Upper lobe of left lung (tissue), 6 donors: ENCODE measurements around the gene GLIS1. TPM values are rescaled to one million over a fixed set of nuclear protein-coding genes. Genes with fewer than 3 reads are reported as not detected.

ENCODE experiments used
- ATAC-seq, 2 donors: fragments of 200-7000 bp; cut with Tn5 transposase; one replicate each; pipeline ENCODE4 v1.9.1; 2022; ENCODE audit warnings: mild to moderate bottlenecking in 2 of 2, moderate library complexity in 2 of 2; ENCODE audit not compliant: low FRiP score in 2 of 2
- DNase-seq, 2 donors: peaks; one replicate each; pipeline ENCODE4 v3.0.0-alpha.2; 2019 to 2020
- H3K27ac ChIP-seq, 4 donors: fragments of 200-600 bp; sonication (generic); one replicate each; pipeline ENCODE4 v1.5.1; 2016 to 2019
- H3K27me3 ChIP-seq, 4 donors: fragments of 200-600 bp; sonication (generic); one replicate each; pipeline ENCODE4 v1.5.1; 2017 to 2019
- H3K36me3 ChIP-seq, 4 donors: fragments of 200-600 bp; sonication (generic); one replicate each; pipeline ENCODE4 v1.5.1; 2016 to 2019
- H3K4me1 ChIP-seq, 4 donors: fragments of 200-600 bp; sonication (generic); one replicate each; pipeline ENCODE4 v1.5.1; 2018 to 2019
- H3K4me3 ChIP-seq, 4 donors: fragments of 200-600 bp; sonication (generic); one replicate each; pipeline ENCODE4 v1.5.1; 2017 to 2019; ENCODE audit warnings: mild to moderate bottlenecking in 2 of 4, moderate library complexity in 1 of 4
- H3K9me3 ChIP-seq, 4 donors: fragments of 200-600 bp; sonication (generic); one replicate each; pipeline ENCODE4 v1.5.1; 2018 to 2019
- CTCF ChIP-seq, 6 experiments: fragments of 450-650 bp in 4 of 6; fragments of 200-600 bp in 2 of 6; sonication (generic) in 2 of 6; IDR thresholded peaks; one replicate each; pipeline ENCODE4 v1.5.1; 2016 to 2019; ENCODE audit warnings: antibody characterized with exemption in 6 of 6
- EP300 ChIP-seq, 4 donors: sonication (generic); formaldehyde crosslinking; IDR thresholded peaks; one replicate each; pipeline ENCODE4 v1.5.1; 2017; ENCODE audit warnings: antibody characterized with exemption in 4 of 4, control low read depth in 2 of 4
- POLR2A ChIP-seq, 4 donors: fragments of 450-650 bp; IDR thresholded peaks; one replicate each; pipeline ENCODE4 v1.5.1; 2016 to 2017; ENCODE audit warnings: antibody characterized with exemption in 4 of 4, mild to moderate bottlenecking in 2 of 4
- POLR2AphosphoS5 ChIP-seq, 2 donors: sonication (generic); formaldehyde crosslinking; IDR thresholded peaks; one replicate each; pipeline ENCODE4 v1.5.1; 2017; ENCODE audit warnings: antibody characterized with exemption in 2 of 2
- WGBS, 2 donors: methylation state at CpG; one replicate each; pipeline ENCODE4 v1.1.5; 2017 to 2018; 5-methylcytosine and 5-hydroxymethylcytosine counted together
- total RNA-seq, 6 donors: library from RNA; depleted of rRNA in 4 of 6; stranded (reverse); fragments of >200 nt in 4 of 6; gene quantifications; one replicate each; pipeline versions ENCODE4 v1.1.0 to v1.2.1, GENCODE V29; 2016 to 2021
- donor health status: DM: no; HTN: no; CAD: no; lungs with moderate emphysema.
- donor health status: DM: no; HTN: yes; CAD: no; lungs with severe emphysema.

Gene GLIS1
- total RNA-seq, 6 donors from 2014 or later = 0.26 to 1.0 TPM; not detected in 4

GRCh38 chr1:53620061-53620855 lies 118.7 kb downstream of the GLIS1 start:
- TF ChIP-seq POLR2AphosphoS5 (IDR thresholded peaks at IDR 0.05) = no peak
- no peaks in the 10 kb centered on the region for H3K36me3 ChIP-seq
- H3K27me3 ChIP-seq = no peaks in the 10 kb centered on the region
- H3K4me1 ChIP-seq = no peaks in the 10 kb centered on the region
- no peak overlapping the region for H3K27ac ChIP-seq
- no peaks in the 10 kb centered on the region for H3K9me3 ChIP-seq
- DNase-seq = peak in 1 of 2 donors; percentile 15
- WGBS, 2 donors = 49 to 65% methylated on average over 20 to 22 of the region's 22 CpGs
- no peak overlapping the region for H3K4me3 ChIP-seq
- ATAC-seq = no peak

GRCh38 chr1:53619367-53620060 lies 119.5 kb downstream of the GLIS1 start:
- Histone ChIP-seq H3K36me3 (no peaks in the 10 kb centered on the region), H3K9me3 (no peaks in the 10 kb centered on the region), H3K27me3 (no peaks in the 10 kb centered on the region), H3K4me3 (no peak overlapping the region), H3K4me1 (no peaks in the 10 kb centered on the region), H3K27ac (no peak overlapping the region)
- ATAC-seq (no peak), DNase-seq (peak in 1 of 2 donors; percentile 17)
- 92 to 98% methylated on average over 4 to 7 of the region's 7 CpGs for WGBS, 2 donors
- TF ChIP-seq CTCF (IDR thresholded peaks at IDR 0.05) (no peak), POLR2A (IDR thresholded peaks at IDR 0.05) (no peak), EP300 (IDR thresholded peaks at IDR 0.05) (no peak), POLR2AphosphoS5 (IDR thresholded peaks at IDR 0.05) (no peak)

- H3K27ac ChIP-seq = no peak overlapping the region
- no peak overlapping the region for H3K4me3 ChIP-seq
- TF ChIP-seq POLR2AphosphoS5 (IDR thresholded peaks at IDR 0.05) = no peak
- TF ChIP-seq CTCF (IDR thresholded peaks at IDR 0.05) = no peak
- no peak for TF ChIP-seq POLR2A (IDR thresholded peaks at IDR 0.05)
- TF ChIP-seq EP300 (IDR thresholded peaks at IDR 0.05) = no peak
- H3K27me3 ChIP-seq = no peaks in the 10 kb centered on the region
- no peaks in the 10 kb centered on the region for H3K9me3 ChIP-seq
- WGBS, 2 donors = 88 to 92% methylated on average over 2 to 3 of the region's 4 CpGs
- H3K36me3 ChIP-seq = no peaks in the 10 kb centered on the region
- DNase-seq (peak in 1 of 2 donors; percentile 12), ATAC-seq (no peak)
- no peaks in the 10 kb centered on the region for H3K4me1 ChIP-seq
Observed at GRCh38 chr1:53618500-53619366, 120.2 kb downstream of the GLIS1 start.

GRCh38 chr1:53617851-53618499 lies 121.0 kb downstream of the GLIS1 start:
- H3K4me3 ChIP-seq = no peak overlapping the region
- peak in 1 of 2 donors; percentile 12 for DNase-seq
- H3K36me3 ChIP-seq = no peaks in the 10 kb centered on the region
- H3K27me3 ChIP-seq = no peaks in the 10 kb centered on the region
- no peak overlapping the region for H3K27ac ChIP-seq
- 86 to 97% methylated on average over 4 of the region's 4 CpGs for WGBS, 2 donors
- TF ChIP-seq POLR2AphosphoS5 (IDR thresholded peaks at IDR 0.05) = no peak
- ATAC-seq = no peak
- H3K4me1 ChIP-seq = no peaks in the 10 kb centered on the region
- H3K9me3 ChIP-seq = no peaks in the 10 kb centered on the region

GRCh38 chr1:53617382-53617781 lies 121.6 kb downstream of the GLIS1 start:
- H3K36me3 ChIP-seq = no peaks in the 10 kb centered on the region
- no peak for ATAC-seq
- H3K9me3 ChIP-seq = no peaks in the 10 kb centered on the region
- WGBS, 2 donors = 93 to 94% methylated on average over 7 of the region's 7 CpGs
- TF ChIP-seq POLR2A (IDR thresholded peaks at IDR 0.05) (no peak), EP300 (IDR thresholded peaks at IDR 0.05) (no peak), CTCF (IDR thresholded peaks at IDR 0.05) (no peak), POLR2AphosphoS5 (IDR thresholded peaks at IDR 0.05) (no peak)
- H3K27ac ChIP-seq = no peak overlapping the region
- no peaks in the 10 kb centered on the region for H3K4me1 ChIP-seq
- no peak overlapping the region for H3K4me3 ChIP-seq
- DNase-seq = peak in 1 of 2 donors; percentile 3
- no peaks in the 10 kb centered on the region for H3K27me3 ChIP-seq
